ENCODE measurements around the gene SLC2A11. TPM values are rescaled to one million over a fixed set of nuclear protein-coding genes. Genes with fewer than 3 reads are reported as not detected.

Gene SLC2A11
- total and polyA plus RNA-seq, 3 donors from 2014 or later: 14.3 to 22.7 (median 21.8) TPM

- no peak for TF ChIP-seq POLR2A (IDR thresholded peaks at IDR 0.05)
- TF ChIP-seq CTCF (IDR thresholded peaks at IDR 0.05): no peak
- intact Hi-C loops (cut with DNase I; ENCODE audit: low total_unique reads): no loop called here
- 59 to 74% methylated on average over 9 to 11 of the region's 11 CpGs for WGBS, 2 donors
- Histone ChIP-seq H3K9me3 (no peaks in the 10 kb centered on the region), H3K4me1 (peaks cover 18% of the 10 kb centered on the region), H3K36me3 (ENCODE audit: low read depth, missing control alignments) (no peaks in the 10 kb centered on the region), H3K27ac (no peak overlapping the region), H3K4me3 (no peak overlapping the region), H3K27me3 (no peaks in the 10 kb centered on the region)
- DNase-seq: no peak
Measured at GRCh38 chr22:23832226-23833016, 25.3 kb upstream of the SLC2A11 start.

- H3K4me3 ChIP-seq: no peak overlapping the region
- H3K27me3 ChIP-seq: no peaks in the 10 kb centered on the region
- WGBS, 2 donors: 75 to 91% methylated on average over 14 to 16 of the region's 16 CpGs
- peaks cover 18% of the 10 kb centered on the region for H3K4me1 ChIP-seq
- no peak for DNase-seq
- intact Hi-C loops (cut with DNase I; ENCODE audit: low total_unique reads): no loop called here
- H3K36me3 ChIP-seq (ENCODE audit: low read depth, missing control alignments): no peaks in the 10 kb centered on the region
- no peak overlapping the region for H3K27ac ChIP-seq
- TF ChIP-seq POLR2A (IDR thresholded peaks at IDR 0.05) (no peak), CTCF (IDR thresholded peaks at IDR 0.05) (no peak)
- H3K9me3 ChIP-seq: no peaks in the 10 kb centered on the region
Measured at GRCh38 chr22:23833017-23833751, 24.5 kb upstream of the SLC2A11 start.

GRCh38 chr22:23833911-23834317, 23.8 kb upstream of the SLC2A11 start:
- H3K9me3 ChIP-seq: no peaks in the 10 kb centered on the region
- intact Hi-C loops (cut with DNase I; ENCODE audit: low total_unique reads): no loop called here
- H3K4me3 ChIP-seq: no peak overlapping the region
- H3K27me3 ChIP-seq: no peaks in the 10 kb centered on the region
- 51 to 87% methylated on average over 12 to 13 of the region's 13 CpGs for WGBS, 2 donors
- TF ChIP-seq CTCF (IDR thresholded peaks at IDR 0.05) (no peak), POLR2A (IDR thresholded peaks at IDR 0.05) (no peak)
- H3K4me1 ChIP-seq: peaks cover 22% of the 10 kb centered on the region
- no peak overlapping the region for H3K27ac ChIP-seq
- H3K36me3 ChIP-seq (ENCODE audit: low read depth, missing control alignments): no peaks in the 10 kb centered on the region
- no peak for DNase-seq

- H3K27me3 ChIP-seq: no peaks in the 10 kb centered on the region
- H3K4me1 ChIP-seq: peaks cover 23% of the 10 kb centered on the region
- H3K9me3 ChIP-seq: no peaks in the 10 kb centered on the region
- DNase-seq: no peak
- intact Hi-C loops (cut with DNase I; ENCODE audit: low total_unique reads): no loop called here
- no peak overlapping the region for H3K27ac ChIP-seq
- no peaks in the 10 kb centered on the region for H3K36me3 ChIP-seq (ENCODE audit: low read depth, missing control alignments)
- no peak overlapping the region for H3K4me3 ChIP-seq
- WGBS, 2 donors: 86 to 95% methylated on average over 3 of the region's 3 CpGs
- TF ChIP-seq CTCF (IDR thresholded peaks at IDR 0.05): no peak
- TF ChIP-seq POLR2A (IDR thresholded peaks at IDR 0.05): no peak
Measured at GRCh38 chr22:23834406-23834792, 23.3 kb upstream of the SLC2A11 start.
